Measurements from ENCODE around the gene ZEB2. TPM values are rescaled to one million over a fixed set of nuclear protein-coding genes. Genes with fewer than 3 reads are reported as not detected.

Gene ZEB2
- total and polyA plus RNA-seq, 7 donors = 8.1 to 70.6 (median 51.0) TPM

GRCh38 chr2:144518748-144519596 lies 947 bp downstream of the ZEB2 start:
- DNase-seq = no peak
- intact Hi-C loops (cut with DNase I) = loop anchor here (5.0 kb wide), 1 partner anchor 187 kb away; a partner anchor contains a TSS
- 3 to 5% methylated on average over 8 of the region's 8 CpGs for WGBS, 2 donors
- Histone ChIP-seq H3K9me3 (no peaks in the 10 kb centered on the region), H3K27me3 (peaks cover 22 to 99% (median 49%) of the 10 kb centered on the region in 3 donors), H3K4me1 (peaks cover 0 to 35% (median 27%) of the 10 kb centered on the region in 4 donors), H3K27ac (peak overlapping the region; percentile 81 to 86 (median 86)), H3K36me3 (no peaks in the 10 kb centered on the region), H3K4me3 (peak overlapping the region; percentile 56 to 75 (median 63))
- TF ChIP-seq POLR2A (IDR thresholded peaks at IDR 0.05) (peak in 1 of 2 donors; percentile 25), EP300 (IDR thresholded peaks at IDR 0.05) (no peak), POLR2AphosphoS5 (IDR thresholded peaks at IDR 0.05) (peak in 2 of 4 donors; percentile 51 to 57), CTCF (IDR thresholded peaks at IDR 0.05) (no peak)

- TF ChIP-seq POLR2AphosphoS5 (IDR thresholded peaks at IDR 0.05) (peak in 2 of 4 donors; percentile 13 to 41), CTCF (IDR thresholded peaks at IDR 0.05) (no peak)
- Histone ChIP-seq H3K4me1 (peaks cover 0 to 26% (median 20%) of the 10 kb centered on the region in 4 donors), H3K27ac (peak overlapping the region; percentile 81 to 86 (median 86)), H3K36me3 (no peaks in the 10 kb centered on the region), H3K27me3 (peaks cover 18 to 90% (median 42%) of the 10 kb centered on the region in 3 donors), H3K4me3 (peak overlapping the region; percentile 56 to 75 (median 63)), H3K9me3 (no peaks in the 10 kb centered on the region)
- intact Hi-C loops (cut with DNase I) = loop anchor here (5.0 kb wide), 1 partner anchor 186 kb away; a partner anchor contains a TSS
- DNase-seq = no peak
- 1 to 3% methylated on average over 21 of the region's 21 CpGs for WGBS, 2 donors
Measured at GRCh38 chr2:144517866-144518747, 1.8 kb downstream of the ZEB2 start.

GRCh38 chr2:144516981-144517865 lies 2.7 kb downstream of the ZEB2 start:
- H3K36me3 ChIP-seq = no peaks in the 10 kb centered on the region
- TF ChIP-seq EP300 (IDR thresholded peaks at IDR 0.05) = no peak
- TF ChIP-seq CTCF (IDR thresholded peaks at IDR 0.05) = no peak
- TF ChIP-seq POLR2AphosphoS5 (IDR thresholded peaks at IDR 0.05) = peak; percentile 63 to 86 (median 75)
- peak overlapping the region; percentile 56 to 75 (median 63) for H3K4me3 ChIP-seq
- 1 to 2% methylated on average over 83 of the region's 83 CpGs for WGBS, 2 donors
- intact Hi-C loops (cut with DNase I) = loop anchor here (5.0 kb wide), 1 partner anchor 185 kb away; a partner anchor contains a TSS
- no peaks in the 10 kb centered on the region for H3K9me3 ChIP-seq
- peak; percentile 84 for DNase-seq
- H3K27ac ChIP-seq = peak overlapping the region; percentile 81 to 86 (median 86)
- peaks cover 0 to 26% (median 20%) of the 10 kb centered on the region in 4 donors for H3K4me1 ChIP-seq
- peaks cover 18 to 81% (median 38%) of the 10 kb centered on the region in 3 donors for H3K27me3 ChIP-seq

All from sigmoid colon (tissue), 7 donors.